Measurements from ENCODE around the gene LYST.

GRCh38 chr1:235861857-235862256 lies 4.8 kb downstream of the LYST start:
- TF ChIP-seq CTCF (IDR thresholded peaks at IDR 0.05), result no peak
- TF ChIP-seq POLR2A (IDR thresholded peaks at IDR 0.05), result no peak

All from tibial nerve (tissue), 3 donors.